ENCODE results near the gene CMTM1.

- TF ChIP-seq POLR2A (IDR thresholded peaks at IDR 0.05; ENCODE audit: low read length): no peak
- no peak for TF ChIP-seq GATA1 (IDR thresholded peaks at IDR 0.05; ENCODE audit: low read depth, low read length)
These were observed 57.5 kb downstream of the CMTM1 start for GRCh38 chr16:66623755-66624154.

Measured in erythroblast (primary cell).